Left lung (tissue), 10 donors: ENCODE data around the gene BHLHE23. TPM values are rescaled to one million over a fixed set of nuclear protein-coding genes. Genes with fewer than 3 reads are reported as not detected.

Experiments
- ATAC-seq: fragments of 200-7000 bp; cut with Tn5 transposase; one replicate; pipeline ENCODE4 v1.9.1; 2020; ENCODE audit warnings: moderate library complexity
- DNase-seq, 4 donors: peaks; one replicate each; pipeline ENCODE4 v3.0.0-alpha.2; 2013 to 2020
- H3K27ac ChIP-seq, 2 donors: fragments of 200-600 bp; sonication (generic) in 1 of 2; one replicate each; pipeline versions ENCODE4 v1.5.0 to v1.8.0; 2020 to 2021
- H3K27me3 ChIP-seq, 2 donors: fragments of 200-600 bp; sonication (generic) in 1 of 2; one replicate each; pipeline versions ENCODE4 v1.5.0 to v1.8.0; 2020 to 2021
- H3K36me3 ChIP-seq, 2 donors: fragments of 200-600 bp; sonication (generic) in 1 of 2; one replicate each; pipeline versions ENCODE4 v1.5.0 to v1.8.0; 2020 to 2021
- H3K4me1 ChIP-seq, 2 donors: fragments of 200-600 bp; one replicate each; pipeline ENCODE4 v1.8.0; 2021
- H3K4me3 ChIP-seq, 2 donors: fragments of 200-600 bp; sonication (generic) in 1 of 2; one replicate each; pipeline versions ENCODE4 v1.5.0 to v1.8.0; 2020 to 2021; ENCODE audit warnings: mild to moderate bottlenecking in 1 of 2
- H3K9me3 ChIP-seq, 2 donors: fragments of 200-600 bp; sonication (generic) in 1 of 2; one replicate each; pipeline versions ENCODE4 v1.5.0 to v1.8.0; 2020 to 2021
- intact Hi-C, 2 donors: fragments of 100-400 bp; cut with DNase I; formaldehyde crosslinking; loops; one replicate each; pipeline versions ENCODE4 v1.11.2 to v1.14.2; 2022
- polyA plus RNA-seq, 6 donors: library from polyadenylated mRNA; unstranded; fragments of 120-200 nt; gene quantifications; one replicate each; pipeline ENCODE4 v1.2.1, GENCODE V29; 2013; ENCODE audit not compliant: insufficient read length in 6 of 6
- total RNA-seq, 2 donors: library from RNA; stranded (reverse); fragmentation: NEBNext Ultra II Directional; extraction: Animal tissue kit (Norgen Biotek cat#: 25700); gene quantifications; one replicate each; pipeline ENCODE4 v1.2.1, GENCODE V29; 2021
- TF ChIP-seq, protein P1 (sequence below), 2 donors: fragments of 200-600 bp; sonication (generic) in 1 of 2; IDR thresholded peaks; one replicate each; pipeline versions ENCODE4 v1.5.0 to v1.8.0; 2021; ENCODE audit warnings: antibody characterized with exemption in 2 of 2
- donor health status: DM: no; HTN: yes; CAD: no.
- donor health status: DM: no; HTN: no; CAD: no.

The BHLHE23 gene
- total and polyA plus RNA-seq, 8 donors, result not detected

DNA sequence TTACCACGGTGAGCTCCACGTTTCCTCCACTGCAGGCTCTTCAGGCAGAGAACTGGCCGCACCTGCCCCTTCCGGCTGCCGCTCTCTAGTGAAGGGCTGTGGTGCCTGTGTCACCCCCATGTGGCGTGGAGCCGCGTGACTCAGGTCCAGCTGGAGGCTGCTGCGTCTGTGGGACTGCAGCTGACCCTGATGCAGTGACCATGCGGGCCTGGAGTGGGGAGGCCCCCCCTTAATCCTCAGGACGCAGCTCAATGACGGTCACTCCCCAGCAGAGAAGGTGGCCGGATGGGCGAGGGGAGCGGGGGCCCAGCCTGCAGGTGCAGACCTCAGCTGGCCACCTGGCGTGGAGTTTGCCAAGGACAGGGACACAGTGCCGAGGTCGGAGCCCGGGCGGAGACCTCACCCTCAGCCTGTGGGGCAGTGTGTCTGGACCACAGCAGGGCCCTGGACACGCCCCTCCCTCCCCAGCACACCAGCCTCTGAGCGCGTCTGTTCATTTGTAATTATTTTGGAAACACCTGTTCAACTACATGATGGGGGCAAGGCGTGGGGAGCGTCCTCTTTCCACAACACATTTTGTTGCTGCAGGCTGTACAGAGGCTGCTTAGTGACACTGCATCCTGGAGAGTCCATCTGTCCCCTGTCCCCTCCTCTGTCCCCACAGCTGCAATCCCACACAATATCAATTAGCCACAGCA is 10.7 kb downstream of the BHLHE23 start:
- no peaks in the 10 kb centered on the region for H3K9me3 ChIP-seq
- no peaks in the 10 kb centered on the region for H3K4me1 ChIP-seq
- intact Hi-C loops, result no loop called here
- no peaks in the 10 kb centered on the region for H3K36me3 ChIP-seq
- TF ChIP-seq, protein P1, sequence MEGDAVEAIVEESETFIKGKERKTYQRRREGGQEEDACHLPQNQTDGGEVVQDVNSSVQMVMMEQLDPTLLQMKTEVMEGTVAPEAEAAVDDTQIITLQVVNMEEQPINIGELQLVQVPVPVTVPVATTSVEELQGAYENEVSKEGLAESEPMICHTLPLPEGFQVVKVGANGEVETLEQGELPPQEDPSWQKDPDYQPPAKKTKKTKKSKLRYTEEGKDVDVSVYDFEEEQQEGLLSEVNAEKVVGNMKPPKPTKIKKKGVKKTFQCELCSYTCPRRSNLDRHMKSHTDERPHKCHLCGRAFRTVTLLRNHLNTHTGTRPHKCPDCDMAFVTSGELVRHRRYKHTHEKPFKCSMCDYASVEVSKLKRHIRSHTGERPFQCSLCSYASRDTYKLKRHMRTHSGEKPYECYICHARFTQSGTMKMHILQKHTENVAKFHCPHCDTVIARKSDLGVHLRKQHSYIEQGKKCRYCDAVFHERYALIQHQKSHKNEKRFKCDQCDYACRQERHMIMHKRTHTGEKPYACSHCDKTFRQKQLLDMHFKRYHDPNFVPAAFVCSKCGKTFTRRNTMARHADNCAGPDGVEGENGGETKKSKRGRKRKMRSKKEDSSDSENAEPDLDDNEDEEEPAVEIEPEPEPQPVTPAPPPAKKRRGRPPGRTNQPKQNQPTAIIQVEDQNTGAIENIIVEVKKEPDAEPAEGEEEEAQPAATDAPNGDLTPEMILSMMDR (IDR thresholded peaks at IDR 0.05), result no peak
- no peak overlapping the region for H3K4me3 ChIP-seq
- peaks cover 8 to 95% of the 10 kb centered on the region in 2 donors for H3K27me3 ChIP-seq
- DNase-seq (peak in 1 of 4 donors; percentile 70), ATAC-seq (no peak)
- no peak overlapping the region for H3K27ac ChIP-seq

DNA sequence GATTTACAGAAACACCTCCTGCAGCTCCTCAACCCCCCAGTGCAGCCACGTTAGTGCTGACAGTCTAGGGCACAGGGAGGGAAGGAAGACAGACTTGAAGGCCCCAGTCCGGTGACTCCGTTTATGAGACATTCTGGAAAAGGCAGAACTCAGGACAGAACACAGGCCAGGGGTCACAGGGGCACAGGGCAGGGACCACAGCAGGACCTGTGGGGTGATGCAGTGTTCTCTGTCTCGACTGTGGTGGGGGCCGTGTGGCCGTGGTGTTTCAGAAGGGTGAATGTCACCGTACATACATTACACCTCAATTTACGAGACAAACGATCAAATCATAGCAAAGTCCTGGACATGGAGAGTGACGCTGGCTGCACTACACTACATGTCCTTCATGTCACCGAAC is 11.3 kb downstream of the BHLHE23 start:
- H3K36me3 ChIP-seq, result no peaks in the 10 kb centered on the region
- TF ChIP-seq, protein P1 (IDR thresholded peaks at IDR 0.05), result no peak
- intact Hi-C loops, result no loop called here
- peak in 1 of 4 donors; percentile 58 for DNase-seq
- no peaks in the 10 kb centered on the region for H3K4me1 ChIP-seq
- no peak for ATAC-seq
- H3K27ac ChIP-seq, result no peak overlapping the region
- peaks cover 5 to 95% of the 10 kb centered on the region in 2 donors for H3K27me3 ChIP-seq
- no peak overlapping the region for H3K4me3 ChIP-seq
- no peaks in the 10 kb centered on the region for H3K9me3 ChIP-seq

DNA sequence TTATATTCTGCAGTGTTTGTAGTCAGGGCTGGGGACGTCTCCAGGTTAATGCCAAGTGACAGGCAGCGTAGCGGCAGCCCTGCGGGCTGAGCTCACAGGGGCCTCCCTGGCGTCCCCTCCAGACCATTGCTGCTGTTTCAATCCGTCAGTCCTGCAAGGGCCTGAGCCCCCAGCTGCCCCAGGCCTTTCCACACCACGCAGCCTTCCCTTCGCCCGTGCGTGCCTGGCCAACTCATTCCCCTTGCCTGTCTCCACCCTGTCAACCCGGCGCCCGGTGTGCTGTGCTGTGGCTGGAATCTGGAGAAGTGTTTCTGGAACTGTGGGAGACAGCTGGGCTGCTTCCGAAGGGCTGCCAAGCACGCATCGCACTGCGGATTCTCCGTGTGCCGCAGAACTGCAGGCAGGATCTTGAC is 11.9 kb downstream of the BHLHE23 start:
- Histone ChIP-seq H3K9me3 (no peaks in the 10 kb centered on the region), H3K27ac (no peak overlapping the region), H3K4me1 (no peaks in the 10 kb centered on the region), H3K36me3 (no peaks in the 10 kb centered on the region), H3K27me3 (peaks cover 0 to 94% of the 10 kb centered on the region in 2 donors), H3K4me3 (no peak overlapping the region)
- ATAC-seq (no peak), DNase-seq (peak in 1 of 4 donors; percentile 79)
- TF ChIP-seq, protein P1 (IDR thresholded peaks at IDR 0.05), result no peak
- intact Hi-C loops, result no loop called here

DNA sequence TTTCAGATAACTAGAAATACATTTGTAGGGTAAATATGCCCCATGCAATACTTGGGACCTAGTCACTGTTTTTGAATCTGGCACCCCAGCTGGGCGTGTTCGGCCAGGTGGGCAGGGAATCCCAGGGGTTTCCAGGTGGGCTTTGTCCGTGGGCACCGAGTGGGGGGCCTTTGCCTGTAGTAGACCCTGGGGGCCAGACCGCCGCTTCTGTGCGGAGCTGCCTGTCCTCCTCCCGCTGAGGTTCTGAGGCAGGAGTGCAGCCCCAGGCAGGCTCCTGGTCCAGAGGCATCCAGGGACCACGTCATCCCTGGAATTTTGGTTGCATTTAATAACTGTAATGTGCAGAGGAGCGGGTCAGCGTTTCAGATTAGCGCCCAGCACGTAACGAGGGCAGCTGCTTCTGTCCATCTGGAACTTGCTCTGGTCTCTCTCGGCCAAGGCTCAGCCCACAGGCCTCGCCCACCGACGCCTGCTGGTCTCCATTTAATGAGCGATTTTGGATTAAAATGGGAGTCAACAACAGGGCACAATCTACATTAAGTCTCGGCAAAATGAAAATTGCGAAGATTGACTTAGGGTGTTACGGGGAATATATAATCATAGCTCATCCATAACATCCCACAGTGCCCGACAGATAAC is 12.8 kb downstream of the BHLHE23 start:
- H3K4me1 ChIP-seq, result no peaks in the 10 kb centered on the region
- intact Hi-C loops, result no loop called here
- ATAC-seq (no peak), DNase-seq (no peak)
- TF ChIP-seq, protein P1 (IDR thresholded peaks at IDR 0.05), result no peak
- no peak overlapping the region for H3K27ac ChIP-seq
- H3K27me3 ChIP-seq, result peaks cover 0 to 91% of the 10 kb centered on the region in 2 donors
- no peaks in the 10 kb centered on the region for H3K36me3 ChIP-seq
- H3K4me3 ChIP-seq, result no peak overlapping the region
- no peaks in the 10 kb centered on the region for H3K9me3 ChIP-seq

DNA sequence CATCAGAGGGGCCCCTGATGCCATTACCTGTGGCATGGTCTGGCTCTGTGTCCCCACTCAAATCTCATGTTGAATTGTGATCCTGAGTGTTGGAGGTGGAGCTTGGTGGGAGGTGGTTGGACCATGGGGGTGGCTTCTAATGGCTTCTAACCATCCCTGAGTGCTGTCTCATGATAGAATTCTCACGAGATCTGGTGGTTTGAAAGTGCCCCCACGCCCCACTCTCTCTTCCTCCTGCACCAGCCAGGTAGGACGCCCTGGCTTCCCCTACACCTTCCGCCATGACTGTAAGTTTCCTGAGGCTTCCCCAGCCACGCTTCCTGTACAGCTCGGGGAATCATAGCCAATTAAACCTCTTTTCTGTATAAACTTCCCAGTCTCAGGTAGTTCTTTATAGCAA is 14.9 kb downstream of the BHLHE23 start:
- Histone ChIP-seq H3K36me3 (no peaks in the 10 kb centered on the region), H3K27ac (no peak overlapping the region), H3K9me3 (no peaks in the 10 kb centered on the region), H3K4me1 (no peaks in the 10 kb centered on the region), H3K27me3 (peaks cover 0 to 90% of the 10 kb centered on the region in 2 donors), H3K4me3 (no peak overlapping the region)
- DNase-seq (no peak), ATAC-seq (no peak)
- intact Hi-C loops, result no loop called here
- TF ChIP-seq, protein P1 (IDR thresholded peaks at IDR 0.05), result no peak
